A204.1 (cell line): ENCODE results near the gene SUMO4.

Source experiments
- FAIRE-seq: peaks from 2 replicates; lab custom pipeline; 2012; peaks lifted over from hg19 to GRCh38; lab: Jason Lieb, UNC

The SUMO4 gene

DNA sequence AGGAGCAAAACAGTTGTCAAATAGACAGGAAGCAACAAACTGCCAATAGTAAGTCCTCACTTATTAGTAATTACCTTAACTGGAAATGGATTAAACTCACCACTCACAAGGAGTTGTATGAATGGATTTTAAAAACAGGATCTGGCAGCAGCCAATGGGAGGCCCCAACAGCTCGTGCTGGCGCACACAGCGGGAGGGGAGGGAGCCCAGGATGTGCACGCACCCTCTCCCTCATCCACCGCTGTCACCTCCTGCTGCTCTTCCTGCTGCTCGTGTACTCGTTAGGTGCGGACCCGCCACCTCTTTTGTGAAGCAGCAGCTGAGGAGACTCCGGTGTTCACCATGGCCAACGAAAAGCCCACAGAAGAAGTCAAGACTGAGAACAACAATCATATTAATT, at the start of gene SUMO4:
SUMO4 (plus strand) TSS at position 213 of the 400 bp plus-strand sequence; CDS start at position 343, 130 bp downstream.
- no peak for FAIRE-seq

DNA sequence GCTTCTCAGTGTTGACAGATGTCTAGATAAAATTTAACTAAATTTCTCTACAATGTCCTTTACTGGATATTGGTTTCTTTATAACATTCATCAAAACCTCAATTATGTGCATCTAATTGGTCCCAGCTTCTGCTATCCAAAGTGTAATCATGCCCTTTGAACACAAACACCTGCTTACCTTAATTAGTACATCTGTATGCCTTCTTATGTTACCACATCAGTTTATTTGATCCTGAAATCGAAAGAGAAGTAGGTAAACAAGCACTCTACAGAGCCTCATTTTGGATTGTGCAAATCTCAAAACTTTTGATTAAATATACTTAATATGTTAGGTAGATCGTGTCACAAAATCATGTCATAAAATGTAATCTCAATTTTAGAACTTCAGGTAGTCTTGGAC, 46.1 kb upstream of the SUMO4 start:
- no peak for FAIRE-seq

DNA sequence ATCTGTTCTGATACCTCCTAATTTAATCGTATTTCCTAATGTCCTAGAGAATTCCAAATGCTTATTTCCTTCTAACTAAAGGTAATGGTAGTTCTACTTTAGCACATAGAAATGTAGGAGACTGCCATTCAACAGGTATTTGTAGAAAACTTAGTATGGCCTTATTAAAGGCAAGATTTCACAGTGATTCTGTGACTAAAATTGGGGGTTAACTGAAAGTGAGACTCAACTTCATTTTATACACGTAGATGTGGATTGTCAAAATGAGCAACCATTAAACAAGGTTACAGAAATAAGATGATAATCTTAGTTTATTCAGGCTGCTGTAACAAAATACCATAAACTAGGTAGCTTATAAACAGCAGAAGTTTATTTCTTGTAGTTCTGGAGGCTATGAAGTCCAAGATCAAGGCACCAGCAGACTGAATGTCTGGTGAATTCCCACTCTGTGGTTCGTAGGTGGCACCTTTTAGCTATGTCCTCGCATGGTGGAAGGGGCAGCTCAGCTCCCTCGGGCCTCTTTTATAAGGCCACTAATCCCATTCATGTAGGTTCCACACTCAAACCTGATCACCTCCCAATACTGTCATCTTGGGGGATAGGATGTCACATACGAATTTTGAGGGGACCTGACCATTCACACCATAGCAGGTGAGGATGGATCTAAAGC, 43.8 kb upstream of the SUMO4 start:
- FAIRE-seq: no peak

DNA sequence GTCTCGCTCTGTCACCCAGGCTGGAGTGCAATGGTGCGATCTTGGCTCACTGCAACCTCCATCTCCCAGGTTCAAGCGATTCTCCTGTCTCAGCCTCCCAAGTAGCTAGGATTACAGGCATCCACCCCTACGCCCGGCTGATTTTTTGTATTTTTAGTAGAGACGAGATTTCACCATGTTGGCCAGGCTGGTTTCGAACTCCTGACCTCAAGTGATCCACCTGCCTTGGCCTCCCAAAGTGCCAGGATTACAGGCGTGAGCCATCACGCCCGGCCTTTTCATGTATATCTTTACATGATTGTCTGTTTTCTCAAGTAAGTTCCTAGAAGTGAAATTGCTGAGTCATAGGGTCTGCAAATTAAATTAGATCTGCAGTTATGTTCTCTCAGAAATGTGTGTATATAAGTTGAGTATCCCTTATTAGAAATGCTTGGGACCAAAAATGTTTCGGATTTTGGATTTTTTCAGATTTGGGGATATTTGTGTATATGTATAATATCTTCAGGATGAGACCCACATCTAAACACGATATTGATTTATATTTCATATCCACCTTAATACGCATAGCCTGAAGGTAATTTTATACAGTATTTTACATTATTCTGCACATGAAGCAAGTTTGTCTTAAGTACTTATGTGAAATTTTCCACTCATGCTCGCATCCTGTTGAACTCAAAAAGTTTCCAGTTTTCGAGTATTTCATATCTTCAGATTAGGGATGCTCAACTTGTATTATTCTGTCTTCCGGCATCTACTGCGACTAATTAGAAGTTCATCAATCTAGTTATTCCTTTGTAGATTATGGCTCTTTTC, 42.1 kb upstream of the SUMO4 start:
- no peak for FAIRE-seq

DNA sequence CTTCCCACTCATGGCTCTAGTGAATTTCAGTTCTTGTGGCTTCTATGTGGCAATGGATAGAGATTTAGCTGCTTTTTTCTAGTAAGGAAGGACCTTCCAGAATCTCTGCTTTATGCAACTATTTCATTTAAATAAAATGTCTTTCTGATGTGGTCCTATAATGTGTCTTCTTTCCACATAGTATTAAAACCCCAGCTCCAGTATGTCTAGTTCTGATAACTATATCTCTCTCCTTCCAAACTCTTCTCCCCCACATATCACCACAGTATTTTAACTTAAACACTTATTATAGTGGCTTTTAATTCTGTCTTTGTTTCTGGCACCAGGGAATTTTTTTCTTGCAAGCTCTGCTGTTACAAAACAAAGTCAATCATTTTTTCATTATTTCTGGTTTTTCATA, 40.6 kb upstream of the SUMO4 start:
- FAIRE-seq: no peak

DNA sequence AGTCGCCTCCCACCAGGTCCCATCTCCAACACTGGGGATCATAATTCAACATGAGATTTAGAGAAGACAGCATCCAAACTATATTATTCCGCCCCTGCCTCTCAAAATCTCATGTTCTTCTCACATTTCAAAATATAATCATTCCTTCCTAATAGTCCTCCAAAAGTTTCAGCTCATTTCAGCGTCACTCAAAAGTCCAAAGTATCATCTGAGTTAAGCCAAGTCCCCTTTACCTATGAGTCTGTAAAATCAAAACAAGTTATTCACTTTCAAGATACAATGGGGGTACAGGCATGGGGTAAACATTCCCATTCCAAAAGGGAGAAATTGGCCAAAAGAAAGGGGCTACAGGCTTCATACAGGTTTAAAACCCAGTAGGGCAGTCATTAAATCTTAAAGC, 39.5 kb upstream of the SUMO4 start:
- no peak for FAIRE-seq

DNA sequence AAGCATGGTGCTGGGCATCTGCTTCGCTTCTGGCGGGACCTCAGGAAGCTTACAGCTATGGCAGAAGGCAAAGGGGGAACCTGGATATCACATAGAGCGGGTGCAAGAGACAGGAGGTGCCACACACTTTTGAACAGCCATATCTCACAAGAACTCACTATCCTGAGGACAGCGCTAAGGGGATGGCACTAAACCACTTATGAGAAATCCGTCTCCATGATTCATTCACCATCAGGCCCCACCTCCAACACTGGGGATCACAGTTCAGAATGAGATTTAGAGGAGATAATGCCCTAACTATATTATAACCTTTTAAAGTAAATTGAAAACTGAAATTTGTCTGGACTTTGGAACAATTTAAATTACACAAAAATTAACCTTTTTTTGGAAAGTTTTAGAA, 37.8 kb upstream of the SUMO4 start:
- no peak for FAIRE-seq

DNA sequence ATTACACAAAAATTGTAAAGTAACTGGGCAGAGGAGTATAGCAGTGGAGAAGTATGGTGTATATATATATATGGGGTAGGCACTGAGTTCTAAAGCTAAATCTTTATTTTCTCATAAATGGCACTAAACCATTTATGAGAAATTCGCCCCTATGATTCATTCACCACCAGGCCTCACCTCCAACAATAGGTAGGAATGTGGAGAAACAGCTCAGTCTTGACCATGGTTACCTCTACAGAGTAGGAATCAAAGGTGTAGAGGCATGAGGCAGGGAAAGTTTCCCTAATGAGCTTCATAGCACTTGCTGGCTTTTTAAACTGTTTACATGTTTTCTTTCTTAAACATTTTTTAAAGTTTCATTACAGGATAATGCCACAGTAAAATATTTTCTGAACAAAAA, 36.9 kb upstream of the SUMO4 start:
- FAIRE-seq: no peak

DNA sequence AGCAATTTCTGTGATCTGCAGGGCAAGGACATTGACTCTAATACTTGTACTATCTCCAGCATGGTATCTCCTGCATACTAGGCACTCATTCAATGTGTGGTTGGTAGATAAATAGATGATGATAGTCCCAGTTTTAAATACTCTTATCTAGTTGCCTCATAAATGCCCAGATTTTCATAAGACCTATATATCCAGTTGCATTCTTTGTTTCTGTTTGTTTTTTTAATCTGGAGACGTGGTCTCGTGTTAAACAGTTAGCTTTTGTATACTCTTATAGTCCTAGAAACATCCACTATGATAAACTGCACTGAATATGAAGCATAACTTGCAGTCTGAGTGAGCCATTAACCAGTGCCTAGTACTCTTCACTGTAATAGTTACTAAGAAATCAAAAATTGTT, 35.5 kb upstream of the SUMO4 start:
- no peak for FAIRE-seq

DNA sequence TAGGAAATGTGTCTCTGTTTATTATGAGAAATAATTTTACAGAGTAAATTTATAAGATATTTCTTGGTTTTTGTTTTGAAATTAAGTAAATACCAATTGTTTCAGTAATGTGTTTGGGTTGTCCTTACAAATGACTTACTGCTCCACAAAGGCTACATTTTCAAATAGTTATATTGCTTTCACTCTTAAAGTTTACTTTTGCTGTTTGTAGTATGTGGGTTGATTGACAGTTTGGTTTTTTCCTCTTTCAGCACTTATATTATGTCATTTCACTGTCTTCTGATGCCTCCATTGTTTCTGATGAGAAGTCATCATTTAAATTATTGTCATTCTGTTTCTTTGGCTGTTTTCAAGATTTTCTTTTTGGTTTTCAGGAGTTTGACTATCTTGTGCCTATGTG, 34.9 kb upstream of the SUMO4 start:
- no peak for FAIRE-seq

DNA sequence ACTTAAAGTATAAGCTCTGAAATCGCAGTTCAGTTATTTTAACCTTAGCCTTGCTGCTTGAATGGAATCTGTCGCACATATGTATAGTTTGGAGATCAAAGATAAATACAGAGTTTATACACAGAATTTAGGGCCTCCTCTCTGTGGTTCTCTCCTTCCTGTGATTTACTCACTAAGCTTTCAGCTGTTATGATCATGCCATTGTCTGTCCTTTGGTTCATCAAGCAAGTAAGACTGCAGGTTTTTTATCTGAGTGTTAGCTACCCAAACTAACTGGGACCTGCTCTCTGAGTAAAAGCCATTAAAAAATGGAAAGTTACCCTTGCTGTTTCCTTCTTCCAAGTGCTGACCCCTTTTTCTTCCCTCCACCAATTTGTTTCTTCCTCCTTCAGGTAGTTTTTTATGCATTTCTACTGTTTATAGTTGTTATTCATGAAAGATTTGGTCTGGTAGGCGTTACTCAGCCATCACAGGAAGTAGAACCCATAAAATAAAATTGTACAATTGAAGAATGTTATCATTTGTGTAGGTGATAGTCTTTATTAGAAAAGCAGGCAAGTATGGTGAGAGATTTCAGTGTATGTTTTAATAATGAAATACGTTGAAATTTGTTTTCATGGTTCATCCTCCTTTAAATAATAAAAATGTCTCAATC, 33.7 kb upstream of the SUMO4 start:
- no peak for FAIRE-seq

DNA sequence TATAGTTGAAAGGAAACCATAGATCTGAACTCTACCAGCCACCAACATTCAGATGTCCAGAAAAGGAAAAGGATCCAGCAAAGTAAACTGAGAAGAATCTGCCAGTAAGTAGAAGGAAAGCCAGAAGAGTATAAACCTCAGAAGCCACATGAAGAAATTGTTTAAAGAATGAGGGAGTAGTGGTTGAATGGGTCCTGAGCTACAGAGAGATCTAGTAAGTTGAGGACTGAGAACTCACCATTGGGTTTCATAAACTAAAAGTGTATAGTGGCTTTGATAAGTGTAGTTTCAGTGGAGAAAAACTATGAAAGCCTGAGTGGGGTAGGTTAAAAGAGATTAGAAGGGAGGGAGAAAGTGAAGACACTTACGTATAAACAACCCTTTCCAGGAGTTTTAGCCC, 32.0 kb upstream of the SUMO4 start:
- no peak for FAIRE-seq

DNA sequence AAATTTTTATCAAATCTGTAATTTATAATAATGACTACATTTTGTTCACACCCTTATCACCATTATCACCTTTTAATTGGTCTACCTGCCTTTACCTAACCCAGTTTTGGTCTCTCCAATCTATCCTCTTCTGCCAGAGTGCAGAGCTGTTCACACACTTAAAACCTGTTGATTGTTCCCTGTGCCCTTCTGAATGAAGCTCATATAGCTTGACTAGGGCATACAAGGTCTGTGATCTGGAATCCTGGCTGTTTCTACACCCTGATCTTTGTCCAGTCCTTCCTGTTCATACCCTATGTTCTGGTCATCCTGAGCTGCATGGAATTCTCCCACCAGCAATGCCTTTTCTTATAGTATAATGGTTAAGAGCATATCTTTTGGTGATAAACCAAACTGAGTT, 28.9 kb upstream of the SUMO4 start:
- no peak for FAIRE-seq

DNA sequence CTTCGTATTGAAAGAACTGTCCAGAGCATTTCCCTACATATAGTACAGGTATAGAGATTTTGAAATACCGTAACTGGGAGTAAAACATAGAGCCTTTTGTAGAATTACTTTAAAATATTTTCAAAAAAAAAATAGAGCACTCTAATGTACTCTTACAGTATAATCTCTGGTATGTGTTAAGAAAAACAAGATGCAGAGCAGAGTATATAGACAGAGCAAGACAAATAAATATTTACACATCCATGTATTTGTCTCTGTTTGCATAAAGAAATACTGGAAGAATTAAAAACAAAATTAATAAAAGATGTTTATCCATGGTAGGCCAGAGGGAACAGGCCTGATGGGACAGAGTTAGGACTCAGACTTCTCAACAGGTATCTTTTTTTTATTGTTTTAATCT, 28.0 kb upstream of the SUMO4 start:
- no peak for FAIRE-seq

DNA sequence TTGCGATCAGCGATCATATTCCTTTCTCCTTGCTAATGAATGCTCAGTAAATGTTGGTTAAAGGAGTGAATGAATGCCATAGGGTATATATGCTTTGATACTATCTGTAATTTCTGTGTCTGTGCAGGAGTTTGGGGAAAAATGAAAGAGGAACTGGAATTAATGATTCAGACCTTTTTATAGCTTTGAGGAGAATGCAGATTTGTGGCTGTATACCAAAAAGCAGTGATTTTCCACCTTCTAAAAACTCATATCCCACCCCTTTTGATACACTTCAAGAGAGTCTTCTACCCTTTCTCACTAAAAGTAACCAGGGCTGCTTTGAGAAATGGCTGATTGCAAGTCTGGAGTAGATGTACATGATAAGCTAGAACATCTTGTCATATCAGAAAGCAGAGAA, 26.6 kb upstream of the SUMO4 start:
- FAIRE-seq: no peak

DNA sequence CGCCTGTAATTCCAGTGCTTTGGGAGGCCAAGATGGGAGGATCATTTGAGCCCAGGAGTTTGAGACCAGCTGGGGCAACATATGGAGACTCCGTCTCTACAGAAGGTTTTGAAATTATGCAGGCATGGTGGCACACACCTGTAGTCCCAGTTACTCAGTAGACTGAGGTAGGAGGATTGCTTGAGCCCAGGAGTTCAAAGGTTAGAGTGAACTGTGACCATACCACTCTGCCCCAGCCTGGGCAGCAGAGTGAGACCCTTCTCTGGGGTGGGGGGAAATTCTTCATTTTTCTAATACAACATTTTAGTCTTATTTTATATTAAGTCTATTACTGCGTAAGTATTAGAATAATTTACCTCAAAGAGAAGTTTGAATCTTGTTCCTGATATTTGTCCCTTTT, 20.1 kb upstream of the SUMO4 start:
- no peak for FAIRE-seq

DNA sequence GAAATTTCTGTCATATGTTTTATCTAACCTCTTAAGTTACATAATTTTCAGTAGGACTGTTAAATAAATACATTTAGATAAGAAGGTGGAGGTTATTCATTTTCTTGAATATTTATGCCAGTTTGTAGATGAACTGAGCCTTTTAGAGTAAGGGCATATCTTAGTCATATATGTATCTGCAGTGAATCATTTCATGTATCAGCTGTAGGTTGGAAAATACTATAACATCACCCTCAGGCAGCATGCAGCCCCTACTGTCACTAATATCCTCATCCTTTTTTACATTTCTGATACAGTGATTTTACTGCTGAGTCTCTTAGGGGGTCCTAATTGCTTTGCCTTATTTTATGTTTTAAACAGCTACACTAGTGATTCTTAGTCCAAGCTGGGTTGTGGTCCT, 19.5 kb upstream of the SUMO4 start:
- FAIRE-seq: no peak

DNA sequence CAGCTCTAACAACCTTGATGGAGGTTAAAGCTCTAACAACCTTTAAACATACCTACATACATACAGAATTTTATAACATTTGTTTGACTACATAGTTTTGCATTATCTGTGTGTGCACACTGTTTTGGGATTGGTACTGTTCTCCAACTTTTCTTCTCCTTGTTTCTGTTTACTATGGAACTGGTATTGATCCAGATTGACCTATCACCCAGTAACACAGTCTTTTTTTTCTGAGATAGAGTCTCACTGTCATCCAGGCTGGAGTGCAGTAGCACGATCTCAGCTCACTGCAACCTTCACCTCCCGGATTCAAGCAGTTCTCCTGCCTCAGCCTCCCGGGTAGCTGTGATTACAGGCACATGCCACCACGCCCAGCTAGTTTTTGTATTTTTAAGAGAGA, 16.7 kb upstream of the SUMO4 start:
- FAIRE-seq: no peak

DNA sequence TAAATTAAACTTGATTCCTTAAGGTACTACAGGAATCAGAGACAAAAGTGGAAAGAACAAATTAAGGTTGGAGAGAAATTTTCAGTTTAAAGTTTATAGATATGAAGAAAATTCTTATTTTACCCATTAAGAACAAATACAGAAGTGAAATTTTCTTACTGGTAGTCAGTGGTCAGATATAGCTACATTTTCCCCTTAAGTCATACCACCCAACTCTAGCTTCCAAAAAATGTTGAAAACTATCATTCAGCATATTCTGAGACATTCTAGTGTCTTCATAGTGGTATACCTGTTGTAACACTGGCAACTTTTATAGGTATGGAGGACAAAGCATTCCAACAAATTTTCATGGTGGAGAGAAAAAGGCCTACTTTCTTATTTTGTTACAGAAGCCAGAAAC, 15.6 kb upstream of the SUMO4 start:
- no peak for FAIRE-seq

DNA sequence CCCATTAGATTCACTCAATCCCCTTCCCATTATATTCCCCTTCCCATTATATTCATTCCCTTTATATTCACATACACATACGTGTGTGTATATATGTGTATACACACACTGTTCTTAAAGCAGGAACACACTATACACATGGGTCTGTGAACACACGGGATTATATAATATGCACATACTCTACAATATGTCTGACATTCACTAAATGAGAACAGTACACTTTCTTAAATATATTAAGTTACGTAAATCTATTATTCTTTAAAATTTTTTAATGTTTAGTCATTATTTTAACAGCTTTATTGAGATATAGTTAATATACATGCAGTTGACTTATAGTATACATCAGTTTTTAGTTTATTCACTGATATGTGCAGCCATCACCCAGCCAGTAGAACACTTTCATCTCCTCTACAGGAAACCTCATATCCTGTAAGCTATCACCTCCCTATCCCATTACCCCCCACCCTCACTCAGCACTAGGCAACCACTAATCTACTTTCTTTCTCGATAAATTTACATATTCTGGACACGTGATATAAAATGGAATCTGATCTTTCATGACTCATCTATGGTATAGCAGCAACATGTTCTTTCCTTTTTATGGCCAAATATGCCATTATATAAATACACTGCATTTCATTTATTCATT, 13.9 kb upstream of the SUMO4 start:
- no peak for FAIRE-seq

DNA sequence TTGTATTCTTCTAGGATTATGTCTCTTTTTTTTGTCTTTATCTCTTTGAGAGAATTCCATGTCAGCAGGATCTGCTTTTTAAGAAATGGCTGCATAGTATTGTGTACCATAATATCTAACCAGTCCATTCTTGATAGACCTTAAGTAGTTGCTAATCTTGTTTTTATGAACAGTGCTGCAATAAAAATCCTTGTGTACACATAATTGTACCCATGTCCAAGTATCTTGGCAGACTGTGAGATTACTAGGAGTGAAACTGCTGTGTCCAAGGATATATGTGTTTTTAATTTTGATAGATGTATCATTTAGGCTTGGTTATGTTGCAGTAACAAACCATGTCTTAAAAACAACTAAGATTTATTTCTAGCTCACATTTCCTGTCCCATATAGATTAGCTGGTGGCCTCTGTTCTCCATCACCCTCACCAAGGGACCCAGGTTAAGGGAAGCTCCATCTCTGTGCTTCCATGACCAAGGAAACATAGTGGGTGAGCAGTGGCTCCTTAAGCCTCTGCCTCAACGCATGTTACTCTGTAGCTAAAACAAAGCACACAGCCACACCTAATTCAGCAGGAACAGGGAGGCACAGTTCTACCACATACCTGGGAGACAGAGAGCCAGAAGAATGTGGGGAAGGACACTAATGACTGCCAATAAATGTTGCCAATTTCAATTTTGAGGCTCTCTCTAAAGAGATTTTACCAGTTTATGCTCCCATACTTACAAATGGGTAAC, 12.1 kb upstream of the SUMO4 start:
- no peak for FAIRE-seq
